HCT116 (cell line): ENCODE results near the gene PCLO. TPM values are rescaled to one million over a fixed set of nuclear protein-coding genes. Genes with fewer than 3 reads are reported as not detected.

Experiments
- SRF ChIP-seq: IDR thresholded peaks from 2 replicates; pipeline ENCODE4 v1.6.1; 2012; ENCODE audit warnings: low read depth
- total RNA-seq: library from RNA; stranded (reverse); gene quantifications from one replicate; pipeline ENCODE4 v1.2.1, GENCODE V29; 2021; ENCODE audit not compliant: unreplicated experiment

The PCLO gene
- total RNA-seq, 1 experiment from 2014 or later: 2.4 TPM

GRCh38 chr7:82704121-82704520, 458.6 kb downstream of the PCLO start (continued):
- no peak for TF ChIP-seq SRF
